Measurements from ENCODE around the gene SMIM15.

Gene SMIM15

DNA sequence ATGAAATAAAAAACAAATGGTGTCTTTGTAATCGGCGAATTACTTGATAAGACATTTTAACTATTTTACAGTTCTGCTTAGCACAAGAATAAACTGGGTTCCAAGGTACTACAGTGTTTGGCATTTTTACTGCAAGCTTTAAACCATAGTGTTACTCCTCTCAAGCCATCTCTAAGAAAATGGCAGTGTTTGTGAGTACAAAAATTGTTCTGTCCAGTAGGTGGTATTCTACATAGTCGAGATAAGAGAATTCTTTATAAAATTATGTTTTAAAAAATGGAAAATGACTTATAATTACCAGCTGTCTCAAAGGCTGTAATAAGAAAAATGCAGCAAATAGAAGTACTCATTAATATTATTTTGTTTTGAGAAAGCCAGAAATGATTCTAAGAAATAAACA lies 3.2 kb downstream of the SMIM15 start:
- no peak for DNase-seq

DNA sequence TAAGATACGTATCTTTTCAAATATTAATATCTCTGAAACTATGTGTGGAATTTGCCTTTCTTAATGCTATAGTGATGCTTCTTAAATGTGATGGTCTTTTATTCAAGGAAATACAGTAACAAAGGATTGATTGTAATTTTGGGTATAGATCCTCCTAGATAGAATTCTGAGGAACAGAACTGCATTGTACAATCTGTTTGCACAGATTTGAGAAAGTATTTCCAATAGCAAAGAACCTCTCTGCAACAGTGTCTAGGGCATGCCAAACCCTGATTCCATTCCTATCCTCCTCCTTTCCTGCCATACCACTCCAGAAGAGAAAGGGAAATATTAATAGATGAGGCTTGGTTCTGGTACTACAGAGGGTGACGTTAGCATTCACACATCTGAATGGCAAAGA lies 10.4 kb downstream of the SMIM15 start:
- no peak for DNase-seq

DNA sequence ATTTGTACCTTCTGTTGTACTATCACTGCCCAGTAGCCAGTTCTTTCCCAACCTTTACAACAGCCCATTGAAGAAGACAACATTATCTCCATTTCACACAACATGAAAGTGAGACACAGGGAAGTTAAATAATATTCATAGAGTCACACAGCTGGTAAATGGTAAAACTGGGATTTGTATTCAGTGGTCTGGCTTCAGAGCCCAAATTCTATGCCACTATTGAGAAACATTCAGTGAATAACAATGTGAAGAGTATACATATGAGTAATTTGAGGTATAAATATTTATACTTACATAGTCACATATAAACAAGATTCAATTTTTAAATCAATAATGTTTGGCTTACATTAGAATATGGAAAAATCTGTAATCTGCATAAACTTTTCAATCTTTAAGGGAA lies 13.8 kb downstream of the SMIM15 start:
- DNase-seq: no peak

DNA sequence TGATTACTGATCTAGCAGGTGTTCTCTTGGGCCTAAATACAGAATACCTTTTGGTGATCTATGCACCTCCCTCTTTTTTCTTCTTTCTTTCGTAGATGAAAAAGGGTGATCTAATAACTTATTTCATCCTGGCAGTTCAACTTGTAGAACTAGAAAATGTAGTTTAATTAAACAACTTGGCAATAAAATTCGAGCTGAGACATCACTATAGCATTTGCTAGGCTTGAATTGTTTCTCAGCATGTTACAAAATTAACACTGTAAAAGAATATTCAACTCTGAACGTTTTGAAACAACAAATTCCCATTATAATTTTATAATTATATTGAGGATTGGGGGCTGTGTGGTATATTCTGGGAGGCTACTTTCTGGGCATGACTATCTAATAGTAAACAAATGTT lies 19.5 kb downstream of the SMIM15 start:
- DNase-seq: no peak

DNA sequence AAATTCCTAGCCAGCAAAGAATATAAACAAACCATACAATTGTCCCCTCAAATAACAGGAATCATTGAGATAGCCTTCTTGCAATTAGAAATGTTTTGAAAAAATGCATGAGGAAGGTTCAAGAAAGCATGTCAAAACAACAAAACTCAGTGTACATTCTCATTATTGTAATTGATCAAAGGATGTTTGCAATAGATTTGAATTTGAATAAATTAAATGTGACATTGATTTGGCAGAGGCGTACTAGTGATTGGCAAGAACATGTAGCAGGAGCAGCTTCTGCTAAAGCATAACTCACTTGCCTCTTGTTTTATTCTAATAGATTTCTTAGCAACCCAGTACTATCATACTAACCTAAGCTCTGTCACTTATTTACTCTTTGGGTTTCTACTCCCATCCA lies 19.9 kb downstream of the SMIM15 start:
- DNase-seq: no peak

DNA sequence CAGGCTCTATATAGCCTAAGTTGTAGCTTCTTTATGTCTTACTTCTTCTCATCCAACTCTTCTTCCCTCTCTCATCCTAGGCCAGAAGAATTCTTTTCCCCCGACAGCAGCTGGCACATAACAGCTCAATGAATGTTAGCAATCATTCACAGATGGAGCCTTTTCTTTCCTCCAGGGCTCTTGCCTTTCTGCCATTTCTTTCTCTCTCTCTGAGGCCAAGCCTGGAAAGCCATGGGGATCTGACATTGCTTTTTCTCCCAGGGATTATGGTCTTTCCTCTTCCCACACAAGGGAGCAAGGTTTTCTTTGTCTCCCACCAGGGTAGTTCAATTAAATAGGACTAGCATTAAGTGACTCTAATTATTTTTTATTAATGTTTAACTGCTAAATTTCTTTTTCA lies 20.5 kb downstream of the SMIM15 start:
- no peak for DNase-seq

DNA sequence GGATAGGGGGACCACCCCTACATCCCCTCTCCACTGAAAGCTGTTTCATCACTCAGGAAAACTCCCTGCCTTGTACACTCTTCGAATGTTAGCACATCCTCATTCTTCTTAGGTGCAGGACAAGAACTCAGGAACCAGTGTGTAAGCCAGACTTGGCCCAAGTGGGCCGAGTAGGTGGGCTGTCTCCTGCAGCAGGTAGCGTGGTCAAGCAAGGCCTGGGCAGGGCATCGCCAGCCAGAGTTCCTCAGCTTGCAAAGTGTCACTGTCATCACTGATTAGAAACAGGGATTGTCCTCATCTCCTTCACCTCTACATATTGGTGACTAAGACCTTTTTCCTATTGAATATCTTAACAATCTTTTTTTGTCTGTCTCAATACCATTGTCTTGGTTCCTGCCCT lies 22.3 kb downstream of the SMIM15 start:
- no peak for DNase-seq

DNA sequence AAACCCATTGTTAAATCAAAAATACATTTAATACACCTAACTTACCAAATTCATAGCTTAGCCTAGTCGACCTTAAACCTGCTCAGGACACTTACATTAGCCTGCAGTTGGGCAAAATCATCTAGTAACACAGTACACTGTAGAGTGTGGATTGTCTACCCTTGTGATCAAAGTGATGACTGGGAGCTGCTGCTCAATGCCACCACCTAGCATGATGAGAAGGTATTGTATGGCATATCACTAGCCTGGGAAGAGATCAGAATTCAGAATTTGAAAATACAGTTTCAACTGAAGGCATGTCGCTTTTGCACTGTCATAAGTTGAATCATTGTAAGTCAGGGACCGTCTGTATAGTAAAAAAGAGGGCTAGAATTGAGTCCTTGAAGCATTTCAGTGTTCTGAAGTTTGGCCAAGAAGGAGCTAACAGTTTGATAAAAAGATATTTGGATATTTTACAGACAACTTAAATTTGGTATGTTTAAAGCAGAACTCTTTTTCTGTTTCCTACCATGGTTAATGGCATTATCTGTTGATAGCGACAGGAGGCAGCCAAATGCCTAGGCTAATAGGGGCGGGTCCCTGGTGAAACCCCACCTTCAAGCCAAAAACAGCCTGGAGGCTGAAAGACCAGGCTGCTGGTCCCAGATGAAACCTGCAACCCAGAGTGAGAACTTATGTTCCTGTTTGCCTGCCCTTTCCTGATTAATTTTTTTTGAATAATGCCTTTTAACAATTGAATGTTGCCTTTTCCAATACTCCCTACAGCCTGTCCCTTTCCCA lies 23.0 kb downstream of the SMIM15 start:
- DNase-seq: no peak

DNA sequence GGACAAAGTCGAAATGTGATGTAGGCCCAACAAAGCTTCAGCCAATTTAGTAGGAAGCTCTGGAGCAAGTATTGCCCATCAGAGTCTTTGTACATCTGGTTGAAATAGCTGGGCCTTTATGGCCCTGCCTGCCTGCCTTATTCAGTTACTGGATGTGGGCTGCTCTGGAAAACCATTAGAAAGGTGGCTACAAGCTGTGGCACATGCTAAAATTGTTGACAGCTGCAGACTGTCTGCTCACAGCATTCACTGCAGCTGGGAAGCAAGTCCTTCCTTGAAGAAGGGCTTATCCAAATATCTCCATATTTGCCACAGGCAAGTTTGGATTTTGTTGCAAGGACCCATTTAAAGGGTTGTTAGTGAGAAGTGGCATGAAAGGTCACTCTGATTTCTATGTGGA lies 24.4 kb downstream of the SMIM15 start:
- DNase-seq: no peak

DNA sequence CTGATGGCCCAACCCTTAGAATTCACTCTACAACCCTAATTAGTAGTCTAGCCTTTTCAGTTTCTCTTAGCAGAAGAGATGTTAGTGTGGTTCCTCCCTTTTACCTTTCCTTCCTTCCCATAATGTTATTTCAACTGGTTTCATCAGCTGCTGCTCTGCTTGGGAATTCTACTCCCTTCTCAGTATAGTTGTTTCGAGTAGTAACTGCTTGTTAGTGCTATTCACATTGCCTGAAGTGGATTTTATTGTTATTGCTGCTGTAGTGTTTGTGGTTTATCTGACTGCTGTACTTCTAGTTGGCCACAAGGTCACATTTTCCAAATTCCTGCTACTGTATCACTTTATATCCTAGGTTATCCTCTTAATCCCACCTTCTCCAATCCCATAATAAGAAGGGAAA lies 29.7 kb downstream of the SMIM15 start:
- no peak for DNase-seq

DNA sequence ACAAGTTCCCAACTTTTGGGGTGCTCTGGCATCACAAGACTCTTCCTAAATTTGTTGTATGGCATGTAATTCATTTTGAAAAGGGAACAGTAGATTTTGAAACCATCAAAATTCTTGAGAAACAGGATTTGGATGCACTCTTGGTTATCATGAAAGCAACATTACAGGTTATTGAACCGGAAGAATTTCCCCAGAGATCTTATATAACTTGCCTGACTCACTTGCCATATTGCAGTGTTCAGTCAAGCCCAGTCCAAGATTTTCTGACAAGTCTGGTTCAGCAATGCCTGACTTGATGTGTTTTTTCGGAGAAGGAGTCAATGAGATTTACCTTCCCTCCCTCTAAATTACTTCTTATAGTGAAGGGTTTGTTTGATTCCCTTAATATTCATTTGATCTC lies 32.0 kb downstream of the SMIM15 start:
- DNase-seq: no peak

DNA sequence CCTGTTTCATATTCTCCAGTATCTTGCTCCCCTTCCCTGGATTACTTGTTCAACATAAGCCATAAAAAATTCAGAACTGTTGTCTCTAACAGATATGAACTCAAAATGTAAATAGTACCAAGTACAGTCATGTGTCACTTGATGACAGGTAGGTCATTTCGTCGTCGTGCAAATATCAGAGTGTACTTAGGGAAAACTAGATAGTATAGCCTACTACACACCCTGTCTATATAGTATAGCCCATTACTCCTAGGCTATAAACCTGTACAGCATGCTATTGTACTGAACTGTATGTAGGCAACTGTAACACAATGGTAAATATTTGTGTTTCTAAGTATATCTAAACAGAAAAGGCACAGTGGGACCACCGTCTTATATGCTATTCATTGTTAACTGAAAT lies 39.1 kb downstream of the SMIM15 start:
- no peak for DNase-seq

DNA sequence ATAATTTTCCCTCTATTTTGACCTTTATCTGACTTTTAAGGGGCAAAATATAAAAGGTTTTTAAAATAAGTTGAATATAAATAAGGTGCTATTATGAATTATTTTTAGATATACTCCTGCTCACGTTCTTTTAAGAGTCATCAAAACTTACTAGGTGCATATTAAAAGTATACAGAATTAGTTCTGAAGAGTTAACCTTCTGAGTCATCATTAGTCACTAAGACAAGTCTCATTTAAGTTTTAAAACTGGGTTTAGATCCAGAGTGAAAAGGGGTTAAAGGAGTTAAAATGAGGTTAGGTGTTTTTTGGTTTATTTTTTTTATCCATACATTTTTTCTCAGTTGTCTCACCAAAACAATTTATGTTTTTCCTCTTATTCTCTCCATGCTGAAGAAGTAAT lies 41.7 kb downstream of the SMIM15 start:
- no peak for DNase-seq

DNA sequence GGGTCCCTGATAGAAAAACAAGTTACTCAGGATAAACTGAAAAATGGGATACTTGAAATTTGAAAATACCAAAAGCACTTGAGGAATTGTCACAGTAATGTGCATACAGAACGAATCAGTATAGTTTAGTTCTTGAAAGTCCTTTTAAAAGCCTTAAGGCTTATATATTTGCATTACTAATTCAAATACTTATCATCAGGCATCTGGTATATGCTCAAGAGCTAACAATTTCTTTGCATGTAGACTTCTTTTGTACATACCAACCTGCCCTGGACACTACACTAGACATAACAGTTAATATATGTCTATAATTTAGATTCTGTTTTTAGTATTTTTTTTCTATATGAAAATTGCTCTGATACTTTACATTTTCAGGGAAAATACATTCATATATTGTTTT lies 43.2 kb downstream of the SMIM15 start:
- DNase-seq: no peak

DNA sequence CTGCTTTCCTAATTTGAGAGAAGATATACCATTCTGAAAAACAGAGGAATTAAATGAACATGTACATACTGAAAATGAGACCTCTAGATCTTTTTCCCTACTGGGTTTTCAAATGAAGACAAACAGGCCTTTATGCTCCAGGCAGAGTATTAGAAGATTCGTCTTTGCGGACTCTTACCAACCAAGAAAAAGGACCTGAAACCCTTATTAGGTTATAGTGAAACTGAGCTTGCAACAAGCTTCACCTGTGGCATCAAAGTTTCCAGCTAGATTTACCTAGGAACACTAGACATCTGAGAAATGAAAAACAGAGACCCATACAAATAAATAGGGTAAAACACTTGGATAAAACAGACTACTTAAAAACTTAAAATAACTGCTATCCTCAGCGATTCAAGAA lies 46.3 kb downstream of the SMIM15 start:
- no peak for DNase-seq

DNA sequence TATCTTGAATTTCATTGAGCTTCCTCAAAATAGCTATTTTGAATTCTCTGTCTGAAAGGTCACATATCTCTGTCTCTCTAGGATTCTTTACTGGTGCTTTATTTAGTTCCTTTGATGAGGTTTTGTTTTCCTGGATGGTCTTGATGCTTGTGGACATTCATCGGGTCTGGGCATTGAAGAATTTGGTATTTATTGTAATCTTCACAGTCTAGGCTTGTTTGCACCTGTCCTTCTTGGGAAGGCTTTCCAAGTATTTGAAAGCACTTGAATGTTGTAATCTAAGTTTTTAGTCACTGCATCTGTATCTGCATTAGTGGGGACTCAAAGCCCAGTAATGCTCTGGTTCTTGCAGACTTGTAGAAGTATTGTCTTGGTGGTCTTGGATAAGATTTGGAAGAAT lies 47.8 kb downstream of the SMIM15 start:
- no peak for DNase-seq

Measured in effector CD4-positive, alpha-beta T cell (primary cell).